GDM1 (cell line): Measurements from ENCODE around the gene FRMD4B.

ENCODE experiments used
- DNase-seq: peaks from one replicate; lab custom pipeline; 2025; lab: John Stamatoyannopoulos, UW

Gene FRMD4B

DNA sequence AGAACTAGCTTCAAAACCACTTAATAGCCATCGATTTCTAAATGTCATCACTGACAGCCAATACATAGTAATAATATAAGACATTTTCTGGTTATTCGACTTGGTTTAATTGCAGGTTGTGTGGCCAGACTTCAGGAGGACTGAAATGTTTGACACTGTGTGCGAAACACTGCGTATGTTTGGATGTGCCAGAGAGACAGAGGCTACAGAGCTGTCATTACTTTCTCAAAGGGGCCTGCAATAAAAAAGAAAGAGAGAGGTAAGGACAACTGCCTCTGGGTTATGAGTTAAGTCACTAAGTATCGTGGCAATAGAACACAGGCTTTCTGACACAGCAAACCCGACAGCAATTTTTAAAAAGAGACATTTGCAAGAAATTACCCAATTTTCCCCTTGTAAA lies 264.4 kb downstream of the FRMD4B start:
- no peak for DNase-seq

DNA sequence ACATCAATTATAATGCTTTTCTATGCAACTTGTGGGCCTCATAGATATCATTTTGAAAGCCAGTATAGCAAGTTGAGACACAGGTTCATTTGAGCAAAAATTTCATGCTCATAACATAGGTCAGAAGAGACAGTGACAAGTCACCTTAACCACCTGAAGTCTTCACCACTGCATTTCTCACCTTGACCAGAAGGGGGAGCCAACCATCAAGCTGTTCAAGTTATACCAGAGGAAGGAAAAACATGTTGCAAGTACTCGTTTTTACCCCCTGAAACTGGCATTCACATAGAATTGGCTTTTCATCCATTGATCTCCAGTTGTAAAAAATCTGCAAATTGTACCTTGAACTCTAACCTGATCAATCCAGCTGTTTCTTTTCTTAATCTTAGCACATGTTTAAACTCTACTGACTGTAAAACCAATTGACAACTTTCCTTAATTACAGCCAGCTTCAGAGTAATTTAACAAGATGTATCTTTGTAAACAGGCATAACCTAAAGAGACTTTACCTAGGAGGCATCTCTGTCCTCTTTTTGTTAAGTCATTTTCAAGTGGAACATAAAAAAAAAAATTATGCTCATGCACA lies 264.9 kb downstream of the FRMD4B start:
- peak; percentile 65 for DNase-seq
